ENCODE measurements around the gene RCN2. TPM values are rescaled to one million over a fixed set of nuclear protein-coding genes. Genes with fewer than 3 reads are reported as not detected.

Gene RCN2
- total and polyA plus RNA-seq, 2 of the 13 experiments (the other 11 are each of a cell fraction or from before 2014, with no cell fraction given), result 84.4 to 89.0 TPM

- no peak for TF ChIP-seq TAF15 (IDR thresholded peaks at IDR 0.05; ENCODE audit: low read depth, low read length, poor library complexity, severe bottlenecking)
- peak; percentile 65 for TF ChIP-seq AHDC1 (CRISPR knock-in tag; IDR thresholded peaks at IDR 0.05; ENCODE audit: borderline replicate concordance)
- peak; percentile 94 for TF ChIP-seq NFIB (CRISPR knock-in tag; IDR thresholded peaks at IDR 0.05; ENCODE audit: borderline replicate concordance)
- no peak for TF ChIP-seq SNAPC2 (CRISPR knock-in tag; IDR thresholded peaks at IDR 0.05)
- TF ChIP-seq ZFP36 (IDR thresholded peaks at IDR 0.05; ENCODE audit: borderline replicate concordance, low read depth, low read length, partially characterized antibody), result no peak
- TF ChIP-seq ZNF20 (CRISPR knock-in tag; IDR thresholded peaks at IDR 0.05), result peak; percentile 91; the same call in 1 of the 2 replicates
- no peak for TF ChIP-seq ZKSCAN8 (CRISPR knock-in tag; IDR thresholded peaks at IDR 0.05; ENCODE audit: borderline replicate concordance)
- peak; percentile 84 for TF ChIP-seq KMT2B (CRISPR knock-in tag; IDR thresholded peaks at IDR 0.05)
- peak; percentile 68 for TF ChIP-seq ZNF883 (CRISPR knock-in tag; IDR thresholded peaks at IDR 0.05; ENCODE audit: not compliant biosample characterization)
- TF ChIP-seq ZNF674 (CRISPR knock-in tag; IDR thresholded peaks at IDR 0.05; ENCODE audit: low read depth), result no peak
- TF ChIP-seq MEIS2 (CRISPR knock-in tag; IDR thresholded peaks at IDR 0.05), result peak; percentile 93
- peak; percentile 89 for TF ChIP-seq ZNF446 (CRISPR knock-in tag; IDR thresholded peaks at IDR 0.05)
- TF ChIP-seq AFF4 (CRISPR knock-in tag; IDR thresholded peaks at IDR 0.05), result no peak
- no peak for TF ChIP-seq ZSCAN5A (CRISPR knock-in tag; IDR thresholded peaks at IDR 0.05; ENCODE audit: borderline replicate concordance)
- TF ChIP-seq KDM1A (CRISPR knock-in tag; IDR thresholded peaks at IDR 0.05), result no peak
- peak; percentile 88 for TF ChIP-seq TBX2 (CRISPR knock-in tag; IDR thresholded peaks at IDR 0.05; ENCODE audit: borderline replicate concordance)
- TF ChIP-seq ATF1 (CRISPR knock-in tag; IDR thresholded peaks at IDR 0.05), result no peak
- TF ChIP-seq ZNF576 (CRISPR knock-in tag; IDR thresholded peaks at IDR 0.05), result peak; percentile 49; the same call in 1 of the 2 replicates
Observed at GRCh38 chr15:76905013-76905839, 26.3 kb upstream of the RCN2 start, which contains the start of gene SCAPER (continued).
